Measurements from ENCODE around the gene MLH3. TPM values are rescaled to one million over a fixed set of nuclear protein-coding genes. Genes with fewer than 3 reads are reported as not detected.

MLH3 gene
- polyA plus RNA-seq, 1 donor (not counting 4 experiments of a cell fraction or from before 2014, with no cell fraction given), result 13.0 TPM

DNA sequence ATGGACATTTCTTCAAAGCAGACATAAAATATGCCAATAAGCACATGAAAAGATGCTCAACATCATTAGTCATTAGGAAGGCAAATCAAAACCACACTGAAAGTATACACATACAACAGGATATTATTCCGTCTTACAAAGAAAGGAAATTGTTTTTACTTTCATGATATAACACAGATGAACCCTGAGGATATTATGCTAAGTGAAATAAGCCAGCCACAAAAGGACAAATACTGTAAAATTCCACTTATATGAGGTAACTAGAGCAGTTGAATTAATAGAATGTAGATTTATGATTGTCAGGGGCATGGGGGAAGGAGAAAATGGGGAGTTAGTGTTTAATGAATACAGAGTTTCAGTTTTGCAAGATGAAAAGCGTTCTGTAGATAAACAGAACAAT, 8.4 kb upstream of the MLH3 start:
- Histone ChIP-seq H3K27ac (ENCODE audit: control insufficient read depth, insufficient read depth, low read length) (no peak overlapping the region), H4K20me1 (ENCODE audit: control insufficient read depth, extremely low read depth, insufficient read depth, low read length) (no peaks in the 10 kb centered on the region), H3K4me3 (ENCODE audit: control insufficient read depth in 2 of 3, extremely low read depth in 1 of 3, insufficient read depth in 2 of 3, low read depth in 1 of 3, low read length in 3 of 3) (no peak overlapping the region), H3K9me3 (ENCODE audit: control insufficient read depth, low read depth, low read length) (no peaks in the 10 kb centered on the region), H2AFZ (ENCODE audit: control insufficient read depth, low read length) (no peak overlapping the region), H3K4me1 (ENCODE audit: control insufficient read depth, extremely low read depth, insufficient read depth, low read length) (peaks cover 18% of the 10 kb centered on the region), H3K36me3 (ENCODE audit: control insufficient read depth in 2 of 2, extremely low read depth in 1 of 2, insufficient read depth in 2 of 2, low read length in 2 of 2) (peaks cover 0 to 4% of the 10 kb centered on the region in 2 experiments), H3K27me3 (ENCODE audit: control insufficient read depth, extremely low read depth, insufficient read depth, low read length) (no peaks in the 10 kb centered on the region), H3K9ac (ENCODE audit: control insufficient read depth, extremely low read depth, insufficient read depth, low read length) (no peak overlapping the region), H3K9me1 (ENCODE audit: control insufficient read depth, extremely low read depth, insufficient read depth, low read length) (no peaks in the 10 kb centered on the region), H3K79me2 (ENCODE audit: control insufficient read depth, insufficient read depth, low read length) (peaks cover 4% of the 10 kb centered on the region), H3K4me2 (ENCODE audit: control insufficient read depth, extremely low read depth, insufficient read depth, low read depth, low read length) (no peak overlapping the region)
- DNase-seq (ENCODE audit: low read depth, low spot score) (no peak), FAIRE-seq (no peak)
- TF ChIP-seq, protein P1, sequence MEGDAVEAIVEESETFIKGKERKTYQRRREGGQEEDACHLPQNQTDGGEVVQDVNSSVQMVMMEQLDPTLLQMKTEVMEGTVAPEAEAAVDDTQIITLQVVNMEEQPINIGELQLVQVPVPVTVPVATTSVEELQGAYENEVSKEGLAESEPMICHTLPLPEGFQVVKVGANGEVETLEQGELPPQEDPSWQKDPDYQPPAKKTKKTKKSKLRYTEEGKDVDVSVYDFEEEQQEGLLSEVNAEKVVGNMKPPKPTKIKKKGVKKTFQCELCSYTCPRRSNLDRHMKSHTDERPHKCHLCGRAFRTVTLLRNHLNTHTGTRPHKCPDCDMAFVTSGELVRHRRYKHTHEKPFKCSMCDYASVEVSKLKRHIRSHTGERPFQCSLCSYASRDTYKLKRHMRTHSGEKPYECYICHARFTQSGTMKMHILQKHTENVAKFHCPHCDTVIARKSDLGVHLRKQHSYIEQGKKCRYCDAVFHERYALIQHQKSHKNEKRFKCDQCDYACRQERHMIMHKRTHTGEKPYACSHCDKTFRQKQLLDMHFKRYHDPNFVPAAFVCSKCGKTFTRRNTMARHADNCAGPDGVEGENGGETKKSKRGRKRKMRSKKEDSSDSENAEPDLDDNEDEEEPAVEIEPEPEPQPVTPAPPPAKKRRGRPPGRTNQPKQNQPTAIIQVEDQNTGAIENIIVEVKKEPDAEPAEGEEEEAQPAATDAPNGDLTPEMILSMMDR (optimal IDR thresholded peaks at IDR 0.05 in 1 of 3, IDR thresholded peaks at IDR 0.05 in 1 of 3, conservative IDR thresholded peaks at IDR 0.05 in 1 of 3; ENCODE audit: extremely low read depth in 1 of 3, insufficient read depth in 2 of 3, low read length in 3 of 3), result no peak
- no peak for TF ChIP-seq EZH2 (IDR thresholded peaks at IDR 0.05; ENCODE audit: low read length)
- dilution Hi-C loops (cut with MboI; ENCODE audit: extremely low pct_ligation_motif_present, low sequenced_read_pairs), result no loop called here

DNA sequence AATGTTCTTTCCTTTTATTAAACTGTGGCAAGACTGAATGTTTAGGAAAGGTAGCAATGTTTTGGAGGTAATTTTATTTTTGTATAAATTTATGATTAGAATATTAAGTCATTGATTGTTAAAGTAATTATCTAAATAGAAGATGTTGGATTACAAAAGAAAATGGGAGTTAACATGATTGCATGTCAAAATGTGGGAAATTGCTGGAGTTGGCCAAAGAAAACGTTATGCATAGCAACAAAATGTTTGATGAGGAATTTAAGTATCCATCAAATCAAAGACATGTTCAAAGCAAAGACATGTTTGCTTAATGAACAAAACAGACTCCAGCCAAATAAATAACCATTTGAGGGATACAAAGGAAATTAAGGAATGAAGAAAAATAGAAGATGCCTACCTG, 3.2 kb upstream of the MLH3 start:
- H4K20me1 ChIP-seq (ENCODE audit: control insufficient read depth, extremely low read depth, insufficient read depth, low read length), result no peaks in the 10 kb centered on the region
- no peaks in the 10 kb centered on the region for H3K9me3 ChIP-seq (ENCODE audit: control insufficient read depth, low read depth, low read length)
- no peaks in the 10 kb centered on the region for H3K27me3 ChIP-seq (ENCODE audit: control insufficient read depth, extremely low read depth, insufficient read depth, low read length)
- TF ChIP-seq, protein P1 (optimal IDR thresholded peaks at IDR 0.05 in 1 of 3, IDR thresholded peaks at IDR 0.05 in 1 of 3, conservative IDR thresholded peaks at IDR 0.05 in 1 of 3; ENCODE audit: extremely low read depth in 1 of 3, insufficient read depth in 2 of 3, low read length in 3 of 3), result no peak
- no peak for TF ChIP-seq EZH2 (IDR thresholded peaks at IDR 0.05; ENCODE audit: low read length)
- no peak overlapping the region for H3K9ac ChIP-seq (ENCODE audit: control insufficient read depth, extremely low read depth, insufficient read depth, low read length)
- dilution Hi-C loops (cut with MboI; ENCODE audit: extremely low pct_ligation_motif_present, low sequenced_read_pairs), result no loop called here
- peaks cover 2% of the 10 kb centered on the region for H3K79me2 ChIP-seq (ENCODE audit: control insufficient read depth, insufficient read depth, low read length)
- FAIRE-seq (no peak), DNase-seq (ENCODE audit: low read depth, low spot score) (no peak)
- H2AFZ ChIP-seq (ENCODE audit: control insufficient read depth, low read length), result no peak overlapping the region
- H3K36me3 ChIP-seq (ENCODE audit: control insufficient read depth in 2 of 2, extremely low read depth in 1 of 2, insufficient read depth in 2 of 2, low read length in 2 of 2), result peaks cover under 1 to 3% of the 10 kb centered on the region in 2 experiments
- H3K27ac ChIP-seq (ENCODE audit: control insufficient read depth, insufficient read depth, low read length), result no peak overlapping the region
- H3K9me1 ChIP-seq (ENCODE audit: control insufficient read depth, extremely low read depth, insufficient read depth, low read length), result no peaks in the 10 kb centered on the region
- H3K4me3 ChIP-seq (ENCODE audit: control insufficient read depth in 2 of 3, extremely low read depth in 1 of 3, insufficient read depth in 2 of 3, low read depth in 1 of 3, low read length in 3 of 3), result no peak overlapping the region
- H3K4me1 ChIP-seq (ENCODE audit: control insufficient read depth, extremely low read depth, insufficient read depth, low read length), result peaks cover 23% of the 10 kb centered on the region
- H3K4me2 ChIP-seq (ENCODE audit: control insufficient read depth, extremely low read depth, insufficient read depth, low read depth, low read length), result no peak overlapping the region

Data from keratinocyte (primary cell).